Upper lobe of right lung (tissue), 1 donor: Measurements from ENCODE around the gene KIAA0825. TPM values are rescaled to one million over a fixed set of nuclear protein-coding genes. Genes with fewer than 3 reads are reported as not detected.
A peak's percentile ranks its signal among the peaks of the same experiment; 100 is the strongest.

Experiments
- ATAC-seq: fragments of 200-7000 bp; cut with Tn5 transposase; one replicate; pipeline ENCODE4 v1.9.1; 2020; ENCODE audit warnings: mild to moderate bottlenecking, moderate library complexity
- DNase-seq: peaks from one replicate; pipeline ENCODE4 v3.0.0-alpha.2; 2020
- H3K27ac ChIP-seq: fragments of 200-600 bp; one replicate; pipeline ENCODE4 v1.8.0; 2022
- H3K27me3 ChIP-seq: fragments of 200-600 bp; one replicate; pipeline ENCODE4 v1.8.0; 2022; ENCODE audit warnings: mild to moderate bottlenecking
- H3K36me3 ChIP-seq: fragments of 200-600 bp; one replicate; pipeline ENCODE4 v1.8.0; 2022
- H3K4me1 ChIP-seq: fragments of 200-600 bp; one replicate; pipeline ENCODE4 v1.8.0; 2022
- H3K4me3 ChIP-seq: fragments of 200-600 bp; one replicate; pipeline ENCODE4 v1.8.0; 2022; ENCODE audit warnings: mild to moderate bottlenecking
- H3K9me3 ChIP-seq: fragments of 200-600 bp; one replicate; pipeline ENCODE4 v1.8.0; 2022
- intact Hi-C: fragments of 100-400 bp; cut with DNase I; formaldehyde crosslinking; loops from one replicate; pipeline ENCODE4 v1.11.0; 2022
- total RNA-seq: library from RNA; stranded (reverse); fragmentation: NEBNext Ultra II Directional; extraction: Animal tissue kit (Norgen Biotek cat#: 25700); gene quantifications from one replicate; pipeline ENCODE4 v1.2.1, GENCODE V29; 2021
- TF ChIP-seq, protein P1 (sequence below): fragments of 200-600 bp; IDR thresholded peaks from one replicate; pipeline ENCODE4 v1.8.0; 2022; ENCODE audit warnings: antibody characterized with exemption
- donor health status: DM: no; HTN: yes; CAD: no; lungs with severe emphysema.

KIAA0825 gene
- total RNA-seq, 1 donor from 2014 or later, result 4.4 TPM

DNA sequence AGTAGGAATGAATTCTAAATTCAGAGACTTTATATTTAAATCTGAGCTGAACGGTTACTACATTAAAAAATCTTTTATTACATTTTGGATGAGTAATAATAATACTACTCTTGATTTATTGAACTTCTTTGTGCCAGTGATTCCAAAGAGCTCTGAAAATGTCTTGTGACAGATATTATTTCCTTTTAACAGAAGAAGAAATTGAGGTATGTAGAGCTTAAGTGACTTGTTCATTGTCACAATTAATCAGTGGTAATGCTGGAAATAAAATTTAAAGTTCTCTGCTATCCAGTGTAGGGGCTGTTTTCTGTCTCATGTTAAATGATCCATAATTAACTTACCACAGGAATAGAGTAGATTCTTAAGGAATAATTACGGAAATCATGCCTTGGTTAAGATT lies 335.3 kb downstream of the KIAA0825 start:
- intact Hi-C loops, result no loop called here
- TF ChIP-seq, protein P1, sequence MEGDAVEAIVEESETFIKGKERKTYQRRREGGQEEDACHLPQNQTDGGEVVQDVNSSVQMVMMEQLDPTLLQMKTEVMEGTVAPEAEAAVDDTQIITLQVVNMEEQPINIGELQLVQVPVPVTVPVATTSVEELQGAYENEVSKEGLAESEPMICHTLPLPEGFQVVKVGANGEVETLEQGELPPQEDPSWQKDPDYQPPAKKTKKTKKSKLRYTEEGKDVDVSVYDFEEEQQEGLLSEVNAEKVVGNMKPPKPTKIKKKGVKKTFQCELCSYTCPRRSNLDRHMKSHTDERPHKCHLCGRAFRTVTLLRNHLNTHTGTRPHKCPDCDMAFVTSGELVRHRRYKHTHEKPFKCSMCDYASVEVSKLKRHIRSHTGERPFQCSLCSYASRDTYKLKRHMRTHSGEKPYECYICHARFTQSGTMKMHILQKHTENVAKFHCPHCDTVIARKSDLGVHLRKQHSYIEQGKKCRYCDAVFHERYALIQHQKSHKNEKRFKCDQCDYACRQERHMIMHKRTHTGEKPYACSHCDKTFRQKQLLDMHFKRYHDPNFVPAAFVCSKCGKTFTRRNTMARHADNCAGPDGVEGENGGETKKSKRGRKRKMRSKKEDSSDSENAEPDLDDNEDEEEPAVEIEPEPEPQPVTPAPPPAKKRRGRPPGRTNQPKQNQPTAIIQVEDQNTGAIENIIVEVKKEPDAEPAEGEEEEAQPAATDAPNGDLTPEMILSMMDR, result no peak
- no peaks in the 10 kb centered on the region for H3K36me3 ChIP-seq
- no peak overlapping the region for H3K4me3 ChIP-seq
- no peak overlapping the region for H3K27ac ChIP-seq
- H3K27me3 ChIP-seq, result no peaks in the 10 kb centered on the region
- H3K9me3 ChIP-seq, result no peaks in the 10 kb centered on the region
- ATAC-seq, result no peak
- DNase-seq, result no peak
- H3K4me1 ChIP-seq, result no peaks in the 10 kb centered on the region

DNA sequence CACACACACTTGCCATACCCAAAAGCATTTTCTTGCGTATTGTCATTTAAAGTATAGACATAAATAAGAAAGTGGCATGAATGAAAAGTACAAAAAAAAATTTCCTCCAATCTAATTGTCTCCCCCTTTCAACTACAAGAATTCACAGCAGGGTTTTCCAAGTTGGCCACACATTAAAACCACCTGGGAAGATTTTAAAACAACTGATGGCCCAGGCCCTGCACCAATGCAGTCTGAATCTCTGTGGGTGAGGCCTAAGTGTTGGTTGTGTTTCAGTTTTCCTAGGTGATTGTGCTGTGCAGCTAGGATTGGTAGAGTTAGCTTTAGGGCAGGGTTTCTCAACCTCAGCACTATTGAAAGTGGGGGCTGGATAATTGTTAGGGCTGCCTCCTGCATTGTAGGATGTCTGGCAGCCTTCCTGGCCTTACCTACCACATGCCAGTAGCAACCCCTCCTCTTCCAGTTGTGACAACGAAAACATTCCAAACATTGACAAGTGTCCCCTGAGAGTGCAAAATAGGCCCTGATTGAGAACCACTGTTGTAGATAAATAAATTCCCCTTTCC lies 337.1 kb downstream of the KIAA0825 start:
- Histone ChIP-seq H3K9me3 (no peaks in the 10 kb centered on the region), H3K27ac (no peak overlapping the region), H3K4me1 (no peaks in the 10 kb centered on the region), H3K27me3 (no peaks in the 10 kb centered on the region), H3K36me3 (no peaks in the 10 kb centered on the region), H3K4me3 (no peak overlapping the region)
- intact Hi-C loops, result no loop called here
- ATAC-seq (no peak), DNase-seq (no peak)
- TF ChIP-seq, protein P1, result no peak

DNA sequence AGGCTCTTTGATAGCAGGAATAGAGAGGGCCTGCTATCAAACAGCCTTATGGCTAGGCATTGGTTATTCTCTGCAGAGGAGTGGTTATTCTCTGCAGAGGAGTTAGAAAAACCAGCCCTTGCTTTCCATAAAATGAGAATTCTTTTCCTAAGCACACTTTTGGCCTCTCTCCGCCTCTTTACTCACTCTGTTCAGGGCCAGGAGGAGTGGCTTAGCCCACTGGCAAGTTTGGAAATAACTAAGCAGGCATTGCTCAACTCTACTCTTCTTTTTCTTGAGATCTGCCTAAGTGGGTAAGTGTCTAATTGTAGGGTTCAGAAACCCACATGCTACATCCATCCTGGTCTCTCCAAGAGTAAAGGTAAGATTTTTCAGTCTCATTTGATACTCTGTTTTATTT lies 341.7 kb downstream of the KIAA0825 start:
- H3K27me3 ChIP-seq, result no peaks in the 10 kb centered on the region
- H3K27ac ChIP-seq, result no peak overlapping the region
- DNase-seq, result no peak
- ATAC-seq, result peak; percentile 39
- H3K36me3 ChIP-seq, result no peaks in the 10 kb centered on the region
- TF ChIP-seq, protein P1, result no peak
- intact Hi-C loops, result no loop called here
- H3K4me3 ChIP-seq, result no peak overlapping the region
- H3K4me1 ChIP-seq, result no peaks in the 10 kb centered on the region
- no peaks in the 10 kb centered on the region for H3K9me3 ChIP-seq

DNA sequence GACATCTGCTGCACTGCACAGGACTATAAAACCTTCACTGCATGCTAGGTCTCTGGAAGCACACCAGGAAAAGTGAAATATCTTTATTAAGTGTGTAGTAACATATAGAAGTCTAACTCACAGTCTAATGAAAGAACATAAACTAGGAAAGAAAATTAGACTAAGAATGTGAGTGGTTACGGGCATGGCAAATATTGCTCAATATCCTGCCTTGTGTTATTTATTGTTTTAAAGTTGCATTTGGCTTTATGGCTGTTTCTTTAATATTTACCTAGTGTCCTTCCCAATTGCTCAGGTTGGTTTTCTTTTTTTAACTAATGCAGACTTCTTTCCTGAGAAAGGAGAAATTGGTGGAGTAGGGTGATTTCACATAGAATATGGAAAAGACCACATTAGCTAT lies 342.4 kb downstream of the KIAA0825 start:
- DNase-seq (no peak), ATAC-seq (no peak)

DNA sequence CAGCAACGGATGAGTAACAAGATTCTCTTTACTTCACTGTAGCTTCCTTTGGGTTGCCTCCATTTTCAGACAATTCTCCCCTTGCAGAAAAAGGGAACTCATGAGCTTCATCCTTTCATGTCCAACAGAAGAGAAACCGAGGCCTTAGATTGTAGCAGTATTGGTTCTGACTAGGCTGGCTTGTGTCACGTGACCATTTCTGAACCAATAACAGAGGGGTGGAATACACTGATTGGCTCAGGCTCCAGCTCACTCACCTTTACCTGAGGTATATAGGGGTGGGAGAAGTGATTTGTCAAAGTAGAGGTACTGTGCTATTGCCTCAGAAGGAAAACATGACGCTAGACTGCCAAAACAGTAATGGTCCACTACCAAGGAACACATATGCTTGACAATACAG lies 343.7 kb downstream of the KIAA0825 start:
- H3K4me3 ChIP-seq, result no peak overlapping the region
- no peaks in the 10 kb centered on the region for H3K27me3 ChIP-seq
- no peaks in the 10 kb centered on the region for H3K36me3 ChIP-seq
- no peaks in the 10 kb centered on the region for H3K9me3 ChIP-seq
- no peaks in the 10 kb centered on the region for H3K4me1 ChIP-seq
- intact Hi-C loops, result no loop called here
- DNase-seq, result no peak
- TF ChIP-seq, protein P1, result no peak
- H3K27ac ChIP-seq, result no peak overlapping the region
- ATAC-seq, result no peak

More for the DNA sequence above, 342.4 kb downstream of the KIAA0825 start:
- intact Hi-C loops, result no loop called here
- TF ChIP-seq, protein P1, result no peak
- H3K27me3 ChIP-seq, result no peaks in the 10 kb centered on the region
- no peak overlapping the region for H3K4me3 ChIP-seq
- H3K9me3 ChIP-seq, result no peaks in the 10 kb centered on the region
- no peak overlapping the region for H3K27ac ChIP-seq
- no peaks in the 10 kb centered on the region for H3K4me1 ChIP-seq
- H3K36me3 ChIP-seq, result no peaks in the 10 kb centered on the region

DNA sequence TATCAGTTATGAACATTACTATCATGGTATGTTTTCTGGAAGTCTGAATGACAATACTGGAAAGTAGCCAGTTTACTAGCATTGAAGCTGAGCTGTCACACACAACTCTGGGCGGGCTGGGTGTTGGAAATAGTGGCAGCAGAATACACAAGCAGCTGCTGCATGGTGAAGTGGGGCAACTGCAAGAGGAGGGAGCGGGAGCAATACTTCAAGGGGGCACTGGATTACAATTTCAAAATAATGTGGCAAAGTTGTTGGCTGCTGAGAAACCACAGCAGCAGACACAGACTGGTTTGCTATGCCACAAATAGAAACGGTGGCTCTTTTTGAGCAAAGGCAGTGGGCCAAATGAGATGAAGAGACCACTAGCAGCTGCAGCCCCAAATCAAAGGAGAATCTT lies 350.2 kb downstream of the KIAA0825 start:
- Histone ChIP-seq H3K36me3 (no peaks in the 10 kb centered on the region), H3K4me3 (no peak overlapping the region), H3K4me1 (no peaks in the 10 kb centered on the region), H3K27me3 (no peaks in the 10 kb centered on the region), H3K27ac (no peak overlapping the region), H3K9me3 (no peaks in the 10 kb centered on the region)
- DNase-seq, result no peak
- intact Hi-C loops, result no loop called here
- no peak for ATAC-seq
- TF ChIP-seq, protein P1, result no peak
